RKO (cell line): ENCODE results near the gene WDR86.

Experiments used
- DNase-seq: peaks from one replicate; pipeline ENCODE4 v3.0.0-alpha.2; 2016; ENCODE audit warnings: low spot score

WDR86 gene, protein sequence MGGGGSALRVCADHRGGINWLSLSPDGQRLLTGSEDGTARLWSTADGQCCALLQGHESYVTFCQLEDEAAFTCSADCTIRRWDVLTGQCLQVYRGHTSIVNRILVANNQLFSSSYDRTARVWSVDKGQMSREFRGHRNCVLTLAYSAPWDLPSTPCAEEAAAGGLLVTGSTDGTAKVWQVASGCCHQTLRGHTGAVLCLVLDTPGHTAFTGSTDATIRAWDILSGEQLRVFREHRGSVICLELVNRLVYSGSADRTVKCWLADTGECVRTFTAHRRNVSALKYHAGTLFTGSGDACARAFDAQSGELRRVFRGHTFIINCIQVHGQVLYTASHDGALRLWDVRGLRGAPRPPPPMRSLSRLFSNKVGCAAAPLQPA

DNA sequence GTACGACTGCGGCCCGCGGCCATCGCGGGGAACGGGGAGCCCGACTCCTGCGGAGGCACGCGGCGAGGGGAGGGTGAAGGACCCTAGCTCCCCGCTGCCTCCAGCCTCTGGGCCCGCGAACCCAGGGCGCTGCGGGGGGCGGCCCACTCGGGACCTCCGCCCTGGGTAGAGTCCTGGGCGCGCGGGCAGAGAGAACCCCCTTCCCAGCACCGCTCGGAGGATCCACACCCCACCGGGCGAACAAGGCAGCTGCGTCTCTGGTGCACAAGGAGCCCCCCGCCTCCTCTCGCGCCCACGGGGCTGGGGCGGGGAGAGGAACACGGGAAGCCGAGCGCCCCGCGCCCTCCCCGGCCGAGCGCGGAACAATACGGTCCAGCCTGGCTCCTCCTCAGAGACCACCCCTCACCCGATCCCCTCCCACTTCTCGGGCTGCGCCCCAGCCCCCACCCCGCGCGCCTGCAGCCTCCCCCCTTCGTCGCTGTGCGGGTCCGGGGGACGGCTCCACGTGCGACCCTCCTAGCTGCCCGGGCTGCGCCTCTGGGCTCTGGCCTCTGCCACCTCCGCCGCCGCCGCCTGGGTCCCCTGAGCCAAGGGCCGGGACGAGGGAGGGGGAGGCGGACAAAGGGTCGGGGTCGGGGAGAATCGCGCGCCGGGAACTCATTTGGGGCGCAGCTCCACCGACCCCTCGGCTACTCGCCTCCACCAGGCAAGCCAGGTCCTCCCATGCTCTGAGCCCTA lies at the start of gene WDR86:
TSS of gene WDR86 (minus strand) at position 372 of the 738 bp plus-strand sequence. CDS start 449 bp downstream, outside the sequence.
- no peak for DNase-seq

DNA sequence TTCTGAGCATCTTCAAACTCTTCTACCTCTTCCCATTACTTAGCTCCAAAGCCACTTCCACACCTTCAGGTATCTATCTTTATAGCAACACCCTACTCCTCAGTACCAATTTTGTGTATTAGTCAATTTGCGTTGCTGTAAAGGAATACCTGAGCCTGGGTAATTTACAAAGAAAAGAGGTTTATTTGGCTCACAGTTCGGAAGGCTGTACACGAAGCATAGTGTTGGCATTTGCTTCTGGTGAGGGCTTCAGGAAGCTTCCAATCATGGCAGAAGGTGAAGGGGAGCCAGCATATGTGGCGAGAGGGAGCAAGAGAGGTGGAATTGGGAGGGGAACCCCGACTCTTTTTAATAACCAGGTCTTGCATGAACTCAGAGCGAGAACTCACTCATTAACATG lies 47.7 kb upstream of the WDR86 start:
- no peak for DNase-seq

DNA sequence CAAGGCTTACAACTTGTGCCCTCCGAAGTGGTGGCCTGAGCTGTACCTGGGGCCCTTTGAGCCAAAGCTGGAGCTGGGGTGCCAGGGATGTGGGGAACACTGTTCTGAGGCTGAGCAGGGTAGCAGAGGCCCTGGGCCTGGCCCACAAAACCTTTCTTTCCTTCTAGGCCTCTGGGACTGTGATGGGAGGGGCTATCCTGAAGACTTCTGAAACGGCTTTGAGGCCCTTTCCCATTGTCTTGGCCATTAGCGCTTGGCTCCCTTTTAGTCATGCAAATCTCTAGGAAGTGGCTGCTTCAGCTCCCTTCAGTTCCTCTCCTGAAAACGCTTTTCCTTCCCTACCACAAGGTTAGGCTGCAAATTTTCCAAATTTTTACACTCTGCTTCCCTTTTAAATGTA lies 46.9 kb upstream of the WDR86 start:
- no peak for DNase-seq

DNA sequence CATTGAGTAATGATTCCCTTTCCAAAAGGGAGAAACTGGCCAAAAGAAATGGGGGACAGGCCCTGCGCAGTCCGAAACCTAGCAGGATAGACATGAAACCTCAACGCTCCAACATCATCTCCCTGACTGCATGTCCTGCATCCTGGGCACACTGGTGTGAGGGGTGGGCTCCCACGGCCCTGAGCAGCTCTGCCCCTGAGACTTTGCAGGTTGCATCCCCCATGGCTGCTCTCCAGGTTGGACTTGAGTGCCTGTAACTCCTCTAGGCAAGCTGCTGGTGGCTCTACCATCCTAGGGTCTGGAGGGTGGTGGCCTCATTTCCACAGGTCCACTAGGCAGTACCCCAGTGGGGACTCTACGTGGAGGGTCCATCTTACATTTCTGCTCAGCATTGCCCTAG lies 46.4 kb upstream of the WDR86 start:
- DNase-seq, result no peak

DNA sequence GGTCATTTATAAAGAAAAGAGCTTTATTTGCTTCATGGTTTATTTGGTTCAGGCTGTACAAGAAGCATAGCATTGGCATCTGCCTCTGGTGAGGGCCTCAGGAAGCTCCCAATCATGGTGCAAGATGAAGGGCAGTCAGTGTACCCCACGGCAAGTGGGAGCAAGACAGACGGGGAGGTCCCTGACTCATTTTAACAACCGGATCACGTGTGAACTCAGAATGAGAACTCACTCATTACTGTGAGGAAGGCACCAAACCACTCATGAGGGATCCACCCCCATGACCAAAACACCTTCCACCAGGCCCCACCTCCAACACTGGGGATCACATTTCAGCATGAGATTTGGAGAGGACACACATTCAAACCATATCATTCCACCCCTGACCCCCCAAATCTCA lies 45.9 kb upstream of the WDR86 start:
- DNase-seq, result no peak

DNA sequence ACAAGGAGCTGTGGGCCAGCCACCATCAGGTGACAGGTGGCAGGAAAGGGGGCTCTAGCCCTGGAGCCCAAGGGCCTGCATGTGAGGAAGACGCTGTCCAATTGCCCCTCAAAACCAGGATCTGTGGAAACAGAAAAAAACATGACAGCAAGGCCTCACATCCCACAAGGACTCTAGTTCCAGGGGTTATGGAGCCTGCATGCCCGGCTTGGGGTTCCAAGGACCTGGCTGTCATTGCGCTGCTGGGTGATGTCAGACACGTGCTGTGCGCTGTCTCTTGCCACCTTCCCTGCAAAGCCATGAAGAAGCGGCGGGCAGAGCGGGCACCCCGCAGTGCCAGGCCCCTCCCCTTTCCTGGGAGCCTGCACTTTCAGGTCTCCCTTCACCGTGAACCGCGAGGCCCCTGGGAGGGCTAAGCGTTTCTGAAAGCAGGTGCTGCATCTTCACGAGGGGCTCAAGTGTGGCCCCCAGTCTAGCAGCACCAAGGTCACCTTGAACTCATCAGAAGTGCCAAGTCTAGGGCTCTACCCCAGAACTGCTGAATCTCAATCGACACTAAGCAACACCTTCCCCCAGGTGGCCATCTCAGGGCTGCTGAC lies 45.2 kb upstream of the WDR86 start:
- DNase-seq, result no peak

DNA sequence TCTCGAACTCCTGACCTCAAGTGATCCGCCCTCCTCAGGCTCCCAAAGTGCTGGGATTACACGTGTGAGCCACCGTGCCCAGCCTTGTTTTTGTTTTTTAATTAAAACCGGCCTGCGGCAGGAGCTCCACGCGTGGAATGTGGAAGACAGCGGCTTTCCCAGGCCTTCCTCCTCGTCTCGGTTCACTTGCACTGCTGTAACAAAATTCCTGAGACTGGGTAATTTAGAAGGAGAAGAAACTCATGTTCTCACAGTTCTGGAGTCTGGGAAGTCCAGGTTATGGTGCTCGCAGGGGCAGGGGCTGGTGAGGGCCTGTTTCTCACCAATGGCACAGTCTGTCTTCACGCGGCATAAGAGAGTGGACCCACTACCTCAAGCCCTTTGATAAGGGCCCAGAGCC lies 44.5 kb upstream of the WDR86 start:
- DNase-seq, result no peak

DNA sequence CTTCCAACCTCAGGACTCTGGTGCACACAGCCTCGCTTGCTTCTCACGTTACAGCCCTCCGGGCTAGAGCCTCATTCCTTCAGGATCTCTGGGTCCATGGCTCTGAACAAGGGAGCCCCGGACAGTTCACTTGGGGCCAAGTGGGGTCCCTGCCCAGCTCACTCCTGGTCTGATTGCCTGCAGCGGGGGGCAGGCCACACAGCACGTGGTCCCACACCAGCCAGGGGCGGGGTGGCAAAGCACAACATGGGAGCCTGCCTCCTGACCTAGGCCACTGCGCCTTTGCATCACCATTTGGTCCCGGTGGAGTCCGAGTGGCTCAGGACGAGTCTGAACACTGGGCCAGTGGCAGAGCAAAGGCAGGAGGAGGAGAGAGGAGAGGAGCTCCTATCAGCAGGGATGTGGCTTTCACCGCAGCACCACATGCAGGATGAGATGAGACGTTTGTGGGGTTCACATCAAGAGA lies 43.5 kb upstream of the WDR86 start:
- DNase-seq, result no peak

DNA sequence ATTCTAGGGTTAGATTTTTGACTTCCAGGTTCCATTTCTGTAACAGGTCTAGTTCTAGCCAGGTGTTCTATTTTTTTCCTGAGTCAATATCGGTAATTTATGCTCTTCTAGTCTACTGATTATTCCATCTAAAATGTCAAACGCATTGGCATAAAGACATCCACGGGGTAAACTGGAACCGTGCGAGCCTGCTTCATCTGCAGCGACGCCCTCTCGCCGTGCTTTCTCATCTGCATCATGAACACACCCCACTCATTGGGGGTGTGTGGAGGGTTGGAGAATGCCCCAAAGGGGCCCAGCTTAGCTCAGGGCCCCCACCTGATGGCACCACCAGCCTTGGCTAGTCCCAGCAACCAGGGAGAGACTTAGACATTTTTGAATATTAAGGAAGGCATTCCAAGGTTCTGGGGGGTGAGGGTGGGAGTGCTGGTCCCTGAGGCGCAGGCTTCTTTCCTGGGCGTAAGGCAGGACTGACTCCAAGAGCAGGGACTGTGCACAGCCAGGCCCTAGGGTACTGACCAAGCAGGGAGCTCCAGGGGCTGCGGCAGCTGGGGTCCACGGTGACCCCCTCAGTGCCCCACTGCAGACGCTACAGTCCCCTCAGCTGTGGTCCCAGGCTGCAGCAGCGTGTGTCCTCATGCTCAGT lies 43.0 kb upstream of the WDR86 start:
- DNase-seq, result no peak

DNA sequence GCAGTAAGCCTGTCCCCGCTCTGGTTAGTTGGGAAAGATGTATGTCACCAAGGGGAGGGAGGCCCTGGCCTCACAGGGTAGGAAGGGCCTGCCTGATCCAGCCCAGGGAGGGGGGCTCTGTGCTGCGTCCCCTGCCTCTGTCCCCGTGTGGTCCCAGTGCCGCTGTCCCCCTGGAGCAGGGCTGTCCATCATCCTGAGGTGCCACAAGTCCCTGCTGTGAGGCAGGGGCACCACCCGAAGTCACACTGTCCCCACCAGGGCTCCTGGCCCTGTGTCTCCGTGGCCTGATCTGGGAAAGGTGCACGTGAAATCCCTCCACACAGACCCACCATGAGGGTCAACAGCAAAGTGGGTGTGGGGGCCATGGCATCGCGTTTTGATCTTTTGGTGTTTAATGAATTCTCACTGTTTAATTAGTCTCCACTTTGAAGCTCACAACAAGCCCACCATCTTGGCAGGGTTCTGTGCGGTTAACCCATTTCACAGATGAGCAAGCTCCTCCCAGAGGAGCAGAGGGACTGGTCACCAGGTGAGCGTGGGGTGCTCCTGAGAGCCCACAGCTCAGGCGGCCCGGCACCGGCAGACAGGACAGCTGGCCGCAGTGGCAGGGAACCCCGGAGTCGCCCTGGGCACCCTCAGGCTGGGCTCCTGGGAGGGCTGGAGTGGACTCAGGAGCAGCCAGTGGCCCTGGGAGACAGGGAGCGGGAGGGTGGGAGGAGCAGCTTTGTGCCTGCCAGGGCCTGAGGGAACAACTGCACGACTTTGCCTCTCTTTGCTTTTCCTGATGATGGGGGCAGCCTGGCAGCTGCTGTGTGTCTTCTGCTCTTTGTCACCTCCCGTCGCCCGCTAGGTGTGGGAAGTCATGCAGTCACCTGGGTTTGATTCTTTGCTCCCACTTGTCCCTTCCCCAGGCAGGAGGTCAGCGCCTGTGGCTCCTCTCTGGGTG lies 42.1 kb upstream of the WDR86 start:
- no peak for DNase-seq

DNA sequence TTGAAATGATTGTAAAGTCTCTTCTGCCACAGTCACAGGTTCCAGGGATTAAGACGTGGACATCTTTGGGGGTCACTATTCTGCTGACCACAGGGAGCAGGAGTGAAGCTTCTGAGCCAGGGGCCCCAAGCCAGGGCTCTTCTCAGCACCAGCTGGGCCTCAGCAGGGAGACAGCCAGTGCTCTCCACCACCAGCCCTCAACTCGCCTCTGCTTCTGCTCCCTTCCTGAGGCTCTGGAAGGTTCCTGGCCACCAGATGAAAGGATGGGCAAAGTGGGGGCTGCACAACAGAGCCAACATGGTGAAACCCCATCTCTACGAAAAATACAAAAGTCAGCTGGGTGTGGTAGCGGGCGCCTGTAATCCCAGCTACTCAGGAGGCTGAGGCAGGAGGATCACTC lies 41.3 kb upstream of the WDR86 start:
- no peak for DNase-seq

DNA sequence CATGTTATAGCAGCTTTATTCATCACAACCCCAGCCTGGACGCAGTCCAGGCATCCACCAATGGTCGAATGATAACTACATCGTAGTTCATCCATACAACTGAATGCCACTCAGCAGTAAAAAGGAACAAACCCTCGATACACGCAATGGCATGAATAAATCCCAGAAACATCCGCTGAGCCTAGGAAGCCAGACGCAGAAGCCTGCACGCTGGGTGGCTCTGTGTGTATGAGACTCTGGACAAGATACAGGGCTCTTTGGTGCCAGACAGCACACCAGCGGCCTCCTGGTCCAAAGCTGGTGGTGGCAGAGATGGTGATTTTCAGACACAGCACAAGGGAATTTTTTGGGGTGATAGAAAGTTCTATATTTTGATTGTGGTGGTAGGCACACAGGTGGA lies 40.2 kb upstream of the WDR86 start:
- no peak for DNase-seq

DNA sequence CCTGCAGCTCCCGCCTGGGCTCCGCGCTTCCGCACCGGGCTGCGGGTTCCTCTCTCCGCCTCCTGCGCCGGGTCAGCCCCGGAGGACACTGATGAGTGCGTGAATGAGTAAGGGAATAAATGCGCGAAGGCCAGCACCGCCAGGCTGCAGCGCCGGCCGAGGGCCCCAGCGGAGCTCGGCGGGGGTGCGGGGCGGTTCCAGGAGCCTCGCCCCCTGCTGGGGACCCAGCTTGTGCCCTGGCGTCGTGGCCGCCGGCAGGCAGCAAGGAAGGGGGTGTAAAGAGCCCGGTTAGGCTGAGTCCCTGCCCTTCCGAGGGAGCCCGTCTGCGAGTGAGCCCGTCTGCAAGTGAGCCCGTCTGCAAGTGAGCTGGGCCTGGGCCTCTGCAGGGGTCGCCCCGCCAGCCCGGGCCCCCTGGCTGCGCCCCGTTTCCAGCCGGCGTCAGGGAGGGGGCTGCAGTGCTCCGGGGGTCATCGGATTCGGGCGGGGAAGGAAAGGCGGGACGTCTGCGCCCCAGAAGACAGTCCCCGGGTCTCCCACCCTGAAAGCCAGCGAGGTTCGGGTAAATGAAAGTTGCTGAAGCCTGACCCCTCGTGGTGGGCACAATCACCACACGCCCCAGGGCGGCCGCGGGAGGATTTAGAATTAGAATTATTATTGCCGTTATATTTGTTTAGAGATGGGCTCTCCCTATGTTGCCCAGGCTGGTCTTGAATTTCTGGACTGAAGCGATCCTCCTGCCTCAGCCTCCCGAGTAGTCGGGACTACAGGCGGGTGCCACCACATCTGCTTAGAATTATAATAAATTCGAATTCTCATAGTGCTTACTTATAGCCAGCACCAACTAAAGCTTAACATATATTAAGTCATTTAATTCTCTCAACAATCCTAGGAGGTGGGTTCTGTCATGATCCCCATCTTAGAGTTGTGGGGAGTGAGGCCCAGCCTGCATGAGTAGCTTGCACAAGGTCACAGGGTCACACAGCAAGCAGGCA lies 38.7 kb upstream of the WDR86 start:
- no peak for DNase-seq

DNA sequence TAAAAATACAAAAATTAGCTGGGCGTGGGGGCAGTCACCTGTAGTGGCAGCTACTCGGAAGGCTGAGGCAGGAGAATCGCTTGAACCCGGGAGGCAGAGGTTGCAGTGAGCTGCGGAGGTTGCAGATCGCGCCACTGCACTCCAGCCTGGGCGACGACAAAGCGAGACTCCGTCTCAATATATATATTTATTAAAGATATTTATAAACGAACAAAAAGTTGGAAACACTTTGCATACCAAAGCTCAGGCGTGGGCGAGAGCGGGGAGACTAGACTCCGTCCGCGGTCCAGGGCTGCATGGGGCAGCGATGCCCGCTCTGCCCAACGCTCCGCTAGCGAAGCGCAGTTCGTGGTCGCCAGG lies 38.0 kb upstream of the WDR86 start:
- no peak for DNase-seq

DNA sequence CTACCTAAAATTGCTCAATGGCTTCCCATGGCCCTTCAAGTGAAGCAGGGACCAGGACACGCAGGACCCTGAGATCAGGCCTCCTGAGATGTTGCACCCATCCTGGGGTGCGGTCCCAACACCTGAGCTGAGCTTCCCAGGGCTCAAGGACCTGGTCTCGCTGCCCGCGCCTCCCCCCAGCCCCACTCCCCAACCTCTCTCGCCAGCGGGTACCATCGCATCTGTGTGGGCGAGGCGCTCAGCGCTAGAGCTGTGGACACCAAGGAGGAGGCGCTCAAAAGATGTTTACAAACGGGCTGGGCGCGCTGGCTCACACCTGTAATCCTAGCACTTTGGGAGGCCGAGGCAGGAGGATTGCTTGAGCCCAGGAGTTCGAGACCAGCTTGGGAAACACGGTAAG lies 37.5 kb upstream of the WDR86 start:
- DNase-seq, result no peak

DNA sequence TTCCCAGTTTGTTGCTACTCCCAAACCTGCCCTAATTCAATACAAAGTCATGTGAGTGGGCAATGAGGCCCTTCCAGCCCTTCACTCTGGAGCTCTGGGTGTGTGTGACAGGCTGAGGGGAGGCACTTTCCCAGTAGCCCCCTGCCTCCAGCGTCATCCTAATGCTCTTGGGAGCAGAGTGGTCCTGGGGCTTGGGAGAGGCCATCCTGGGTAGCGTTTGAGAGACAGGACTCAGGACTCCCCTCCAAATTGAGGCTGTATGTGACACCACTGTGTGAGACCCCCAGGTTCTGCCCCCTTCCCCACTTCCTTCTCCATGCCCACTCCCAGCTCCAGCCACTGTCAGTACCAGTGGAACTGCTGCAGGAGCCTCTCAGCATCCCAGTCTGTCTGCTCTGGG lies 36.6 kb upstream of the WDR86 start:
- DNase-seq, result no peak

DNA sequence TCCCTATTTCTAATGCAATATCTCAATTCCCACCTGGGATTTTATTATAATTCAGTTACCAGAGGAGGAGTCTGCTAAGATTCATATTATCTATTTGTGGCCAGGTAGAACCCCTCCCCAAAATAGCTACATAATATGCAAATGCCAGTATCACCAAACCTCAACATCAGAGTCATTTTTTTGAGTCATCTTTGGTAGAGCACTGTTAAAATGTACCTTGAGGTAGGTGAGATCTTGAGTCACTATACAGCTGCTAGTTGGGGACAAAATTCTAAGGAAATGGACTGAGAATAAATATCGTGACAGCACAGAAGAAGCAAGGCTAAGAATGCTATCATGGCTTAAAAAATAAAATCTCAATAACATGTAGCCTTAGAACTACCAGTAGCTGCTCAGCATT lies 34.8 kb upstream of the WDR86 start:
- no peak for DNase-seq

DNA sequence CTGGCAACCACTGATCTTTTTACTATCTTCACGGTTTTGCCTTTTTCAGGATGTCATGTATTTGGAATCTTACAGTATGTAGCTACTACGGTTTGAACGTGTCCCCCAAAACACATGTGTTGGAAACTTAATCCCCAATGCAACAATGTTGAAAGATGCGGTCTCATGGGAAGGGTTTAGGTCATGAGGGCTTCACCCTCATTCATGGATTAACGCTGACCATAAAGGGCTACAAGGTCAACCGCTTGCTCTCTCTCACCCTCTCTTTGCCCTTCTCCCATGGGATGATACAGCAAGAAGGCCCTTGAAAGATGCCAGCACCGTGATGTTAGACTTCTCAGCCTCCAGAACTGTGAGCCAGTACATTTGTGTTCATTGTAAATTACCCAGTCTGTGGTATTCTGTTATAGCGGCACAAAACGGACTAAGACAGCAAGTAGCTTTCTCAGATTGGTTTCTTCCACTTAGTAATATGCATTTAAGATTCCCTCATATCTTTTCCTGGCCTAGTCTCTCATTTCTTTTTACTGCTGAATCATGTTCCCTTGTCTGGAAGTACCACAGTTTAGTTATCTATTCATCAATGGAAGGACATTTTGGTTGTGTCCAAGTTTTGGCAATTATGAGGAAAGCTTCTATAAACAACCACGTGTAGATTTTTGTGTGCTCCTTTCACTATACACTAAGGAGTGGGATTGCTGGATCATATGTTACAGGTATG lies 33.1 kb upstream of the WDR86 start:
- DNase-seq, result no peak

DNA sequence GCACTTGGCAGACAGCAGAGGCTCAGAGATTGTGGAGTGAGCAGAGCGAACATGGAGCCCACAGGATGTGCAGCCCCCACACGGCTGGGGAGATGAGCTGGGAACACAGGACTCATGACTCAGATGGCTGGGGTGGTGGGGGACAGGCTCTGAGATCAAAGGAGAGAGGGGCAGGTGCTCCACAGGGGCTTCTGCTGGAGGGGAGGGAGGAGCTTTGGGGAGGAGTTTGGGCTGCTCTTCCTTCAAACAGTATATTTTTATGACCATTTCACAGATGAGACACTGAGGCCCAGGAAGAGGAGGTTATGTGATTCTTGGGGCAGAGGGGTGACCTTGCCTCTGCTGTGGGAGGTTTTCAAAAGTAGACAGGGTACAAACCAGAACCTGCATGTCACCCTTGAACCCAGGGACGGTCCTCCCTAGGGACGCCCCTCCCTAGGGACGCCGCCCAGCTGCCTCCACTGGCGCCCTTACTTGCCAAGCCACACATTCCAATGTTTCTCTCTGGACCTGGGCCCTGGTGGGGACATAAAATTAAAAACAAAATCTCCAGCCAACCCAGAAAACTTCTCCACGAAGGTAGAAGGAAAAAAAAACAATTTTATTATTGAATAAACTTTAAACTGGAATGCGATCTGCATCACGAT lies 31.1 kb upstream of the WDR86 start:
- no peak for DNase-seq
